Aorta (tissue), 4 donors: ENCODE data around the gene GOLT1A. TPM values are rescaled to one million over a fixed set of nuclear protein-coding genes. Genes with fewer than 3 reads are reported as not detected.

Source experiments
- polyA plus RNA-seq, 2 donors: library from polyadenylated mRNA; stranded (reverse); fragments of 200-250 nt; gene quantifications; one replicate each; pipeline ENCODE4 v1.2.3, GENCODE V29; 2013
- total RNA-seq, 2 donors: library from RNA; stranded (reverse); fragmentation: NEBNext Ultra II Directional; extraction: Animal tissue kit (Norgen Biotek cat#: 25700); gene quantifications; one replicate each; pipeline ENCODE4 v1.2.1, GENCODE V29; 2021
- donor health status: healthy with polysubstance abuse.
- donor health status: Bipolar disorder and iron deficiency.
- donor health status: DM: no; HTN: no; CAD: no.
- donor health status: DM: yes; HTN: yes; CAD: no.

The GOLT1A gene
- total and polyA plus RNA-seq, 4 donors, result 10.5 TPM; not detected in 3

Other genes starting within 250 kb of the GOLT1A start
- gene SOX13, start 140.9 kb downstream of the GOLT1A start, total RNA-seq, result 10 to 100 TPM; 40.9 to 52.8 TPM
- 10 to 100 TPM in 1 of 2 donors, 1 to 10 TPM in 1; 9.6 to 16.3 TPM for gene SOX13, start 140.9 kb downstream of the GOLT1A start, polyA plus RNA-seq
- 10 to 100 TPM; 15.8 to 18.0 TPM for gene ETNK2, start 61.9 kb downstream of the GOLT1A start, total RNA-seq
- gene ETNK2, start 61.9 kb downstream of the GOLT1A start, polyA plus RNA-seq, result 10 to 100 TPM; 10.1 to 13.0 TPM
- gene REN, start 47.7 kb downstream of the GOLT1A start, total RNA-seq, result not detected
- gene REN, start 47.7 kb downstream of the GOLT1A start, polyA plus RNA-seq, result not detected
- not detected for gene KISS1, start 17.5 kb downstream of the GOLT1A start, total RNA-seq
- 1 to 10 TPM; 1.3 to 1.6 TPM for gene KISS1, start 17.5 kb downstream of the GOLT1A start, polyA plus RNA-seq
- 10 to 100 TPM in 1 of 2 donors, 1 to 10 TPM in 1; 3.9 to 19.6 TPM for gene PLEKHA6, start 145.9 kb upstream of the GOLT1A start, total RNA-seq
- 1 to 10 TPM in 1 of 2 donors, under 1 TPM in 1; 0.56 to 6.1 TPM for gene PLEKHA6, start 145.9 kb upstream of the GOLT1A start, polyA plus RNA-seq
- gene PPP1R15B, start 197.8 kb upstream of the GOLT1A start, total RNA-seq, result 10 to 100 TPM; 39.3 to 59.9 TPM
- gene PPP1R15B, start 197.8 kb upstream of the GOLT1A start, polyA plus RNA-seq, result 10 to 100 TPM in 1 of 2 donors, 1 to 10 TPM in 1; 6.8 to 13.7 TPM